ENCODE measurements around the gene MRPS25. TPM values are rescaled to one million over a fixed set of nuclear protein-coding genes. Genes with fewer than 3 reads are reported as not detected.

Gene MRPS25
- total RNA-seq, 1 donor from 2014 or later, result 141 TPM

- Mint-ChIP-seq H3K9me3 (ENCODE audit: unreplicated experiment) (peaks cover 13% of the 10 kb centered on the region), H3K27me3 (ENCODE audit: unreplicated experiment) (peaks cover 6% of the 10 kb centered on the region), H3K4me3 (ENCODE audit: unreplicated experiment) (peak overlapping the region; percentile 94), H3K27ac (ENCODE audit: unreplicated experiment) (peak overlapping the region; percentile 94), H3K36me3 (ENCODE audit: unreplicated experiment) (peaks cover 5% of the 10 kb centered on the region), H3K4me1 (ENCODE audit: low read depth, unreplicated experiment) (peaks cover 17% of the 10 kb centered on the region)
- no peak for DNase-seq
- no peak for TF ChIP-seq CTCF (IDR thresholded peaks at IDR 0.05; ENCODE audit: partially characterized antibody, unreplicated experiment)
Observed at GRCh38 chr3:15063656-15064286, 1.3 kb downstream of the MRPS25 start.

GRCh38 chr3:15063238-15063637 is 1.9 kb downstream of the MRPS25 start:
- DNase-seq, result peak; percentile 37
- peak overlapping the region; percentile 94 for H3K27ac Mint-ChIP-seq (ENCODE audit: unreplicated experiment)
- no peak for TF ChIP-seq CTCF (IDR thresholded peaks at IDR 0.05; ENCODE audit: partially characterized antibody, unreplicated experiment)
- peaks cover 13% of the 10 kb centered on the region for H3K4me1 Mint-ChIP-seq (ENCODE audit: low read depth, unreplicated experiment)
- H3K36me3 Mint-ChIP-seq (ENCODE audit: unreplicated experiment), result peaks cover 5% of the 10 kb centered on the region
- H3K27me3 Mint-ChIP-seq (ENCODE audit: unreplicated experiment), result peaks cover 6% of the 10 kb centered on the region
- H3K4me3 Mint-ChIP-seq (ENCODE audit: unreplicated experiment), result peak overlapping the region; percentile 94
- H3K9me3 Mint-ChIP-seq (ENCODE audit: unreplicated experiment), result peaks cover 15% of the 10 kb centered on the region

- Mint-ChIP-seq H3K9me3 (ENCODE audit: unreplicated experiment) (peaks cover 14% of the 10 kb centered on the region), H3K27ac (ENCODE audit: unreplicated experiment) (peak overlapping the region; percentile 43), H3K4me3 (ENCODE audit: unreplicated experiment) (no peak overlapping the region), H3K36me3 (ENCODE audit: unreplicated experiment) (peaks cover 9% of the 10 kb centered on the region), H3K4me1 (ENCODE audit: low read depth, unreplicated experiment) (peaks cover 10% of the 10 kb centered on the region), H3K27me3 (ENCODE audit: unreplicated experiment) (peaks cover 6% of the 10 kb centered on the region)
- no peak for DNase-seq
- no peak for TF ChIP-seq CTCF (IDR thresholded peaks at IDR 0.05; ENCODE audit: partially characterized antibody, unreplicated experiment)
Observed at GRCh38 chr3:15060029-15060428, 5.1 kb downstream of the MRPS25 start.

GRCh38 chr3:15056676-15057404 is 8.3 kb downstream of the MRPS25 start:
- H3K4me3 Mint-ChIP-seq (ENCODE audit: unreplicated experiment), result no peak overlapping the region
- peak overlapping the region; percentile 4 for H3K27ac Mint-ChIP-seq (ENCODE audit: unreplicated experiment)
- no peak for DNase-seq
- peaks cover 8% of the 10 kb centered on the region for H3K9me3 Mint-ChIP-seq (ENCODE audit: unreplicated experiment)
- H3K4me1 Mint-ChIP-seq (ENCODE audit: low read depth, unreplicated experiment), result peaks cover 23% of the 10 kb centered on the region
- H3K36me3 Mint-ChIP-seq (ENCODE audit: unreplicated experiment), result peaks cover 9% of the 10 kb centered on the region
- peaks cover 4% of the 10 kb centered on the region for H3K27me3 Mint-ChIP-seq (ENCODE audit: unreplicated experiment)
- no peak for TF ChIP-seq CTCF (IDR thresholded peaks at IDR 0.05; ENCODE audit: partially characterized antibody, unreplicated experiment)

- H3K27me3 Mint-ChIP-seq (ENCODE audit: unreplicated experiment), result peaks cover 2% of the 10 kb centered on the region
- no peak overlapping the region for H3K4me3 Mint-ChIP-seq (ENCODE audit: unreplicated experiment)
- peaks cover 24% of the 10 kb centered on the region for H3K4me1 Mint-ChIP-seq (ENCODE audit: low read depth, unreplicated experiment)
- H3K9me3 Mint-ChIP-seq (ENCODE audit: unreplicated experiment), result peaks cover 7% of the 10 kb centered on the region
- H3K36me3 Mint-ChIP-seq (ENCODE audit: unreplicated experiment), result peaks cover 5% of the 10 kb centered on the region
- no peak overlapping the region for H3K27ac Mint-ChIP-seq (ENCODE audit: unreplicated experiment)
- no peak for DNase-seq
- TF ChIP-seq CTCF (IDR thresholded peaks at IDR 0.05; ENCODE audit: partially characterized antibody, unreplicated experiment), result no peak
Observed at GRCh38 chr3:15055019-15055557, 10.0 kb downstream of the MRPS25 start.

Data from glutamatergic neuron (in vitro differentiated cells).